HCT116 (cell line): Measurements from ENCODE around the gene C1orf56. TPM values are rescaled to one million over a fixed set of nuclear protein-coding genes. Genes with fewer than 3 reads are reported as not detected.

ENCODE experiments used
- ATAC-seq: fragments of 200-7000 bp; cut with Tn5 transposase; 2 replicates; pipeline ENCODE4 v1.9.1; 2020; ENCODE audit warnings: mild to moderate bottlenecking, moderate library complexity
- BruUV-seq: library from RNA; stranded (reverse); fragments of 400-500 nt; replicated peaks from 2 replicates; lab custom pipeline; 2021; lab: Mats Ljungman, UMichigan
- CTCF ChIA-PET: fragments of 300-600 bp; sonication (Branson Sonifier 250); formaldehyde crosslinking; loops from one replicate; lab custom pipeline; 2021; ENCODE audit warnings: antibody characterized with exemption; lab: Charles Lee
- POLR2A ChIA-PET: fragments of 300-600, 350-600 bp; sonication (Branson Sonifier 250); formaldehyde crosslinking; loops from one replicate; lab custom pipeline; 2021; ENCODE audit warnings: antibody characterized with exemption; lab: Charles Lee
- RAD21 ChIA-PET, 2 experiments: fragments of 300-600 bp; sonication (Branson Sonifier 250); formaldehyde crosslinking; loops; one replicate each; lab custom pipeline; 2023; ENCODE audit warnings: low total read pairs in 2 of 2; ENCODE audit not compliant: uncharacterized antibody in 2 of 2, unreplicated experiment in 2 of 2, low non-redundant PET in 1 of 2; lab: Charles Lee
- DNase-seq: peaks from one replicate; pipeline ENCODE4 v3.0.0-alpha.2; 2010; ENCODE audit warnings: low read depth, low spot score
- H2AFZ ChIP-seq: fragments of 200-600 bp; shearing (Covaris generic), sonication (generic); 2 replicates; pipeline ENCODE4 v1.6.1; 2017; ENCODE audit warnings: low read depth, mixed run types, mixed read lengths, antibody characterized with exemption, low read length; ENCODE audit not compliant: poor library complexity, severe bottlenecking
- H3K27ac ChIP-seq: 2 replicates; pipeline ENCODE4 v1.5.1; 2012; ENCODE audit warnings: low read depth, low read length
- H3K27me3 ChIP-seq: fragments of 200-600 bp; sonication (generic); 2 replicates; pipeline ENCODE4 v1.6.1; 2016; ENCODE audit warnings: mixed run types, low read length, mixed read lengths; ENCODE audit not compliant: insufficient read depth
- H3K36me3 ChIP-seq, 2 experiments: fragments of 200-500 bp in 1 of 2; fragments of 200-600 bp in 1 of 2; sonication (Bioruptor generic) in 1 of 2; sonication (generic) in 1 of 2; 2 replicates each; pipeline versions ENCODE4 v1.5.1 to v1.6.1; 2014 to 2016; ENCODE audit warnings: low read length in 2 of 2, inconsistent platforms in 1 of 2, mixed read lengths in 1 of 2, mixed run types in 1 of 2; ENCODE audit not compliant: insufficient read depth in 2 of 2, control insufficient read depth in 1 of 2
- H3K4me1 ChIP-seq, 2 experiments: fragments of 200-600 bp in 1 of 2; sonication (generic) in 1 of 2; 2 replicates each; pipeline versions ENCODE4 v1.5.1 to v1.6.1; 2012 to 2017; ENCODE audit warnings: low read length in 2 of 2, inconsistent platforms in 1 of 2, mild to moderate bottlenecking in 1 of 2, mixed read lengths in 1 of 2, mixed run types in 1 of 2, moderate library complexity in 1 of 2; ENCODE audit not compliant: insufficient read depth in 2 of 2, control insufficient read depth in 1 of 2
- H3K4me2 ChIP-seq: fragments of 200-600 bp; sonication (generic); 2 replicates; pipeline ENCODE4 v1.6.1; 2017; ENCODE audit warnings: mixed run types, low read length, mixed read lengths
- H3K4me3 ChIP-seq, 2 experiments: fragments of 200-600 bp in 1 of 2; sonication (generic) in 1 of 2; replicated peaks in 1 of 2; 2 replicates each; pipeline ENCODE4 v1.5.1; 2011 to 2016; ENCODE audit warnings: low read length in 2 of 2, control low read depth in 1 of 2, low read depth in 1 of 2, mild to moderate bottlenecking in 1 of 2, mixed read lengths in 1 of 2, mixed run types in 1 of 2
- H3K79me2 ChIP-seq: fragments of 200-600 bp; sonication (generic); 2 replicates; pipeline ENCODE4 v1.6.1; 2017; ENCODE audit warnings: mild to moderate bottlenecking, mixed run types, low read length, moderate library complexity, mixed read lengths; ENCODE audit not compliant: insufficient read depth
- H3K9ac ChIP-seq: fragments of 200-600 bp; sonication (generic); 2 replicates; pipeline ENCODE4 v1.6.1; 2016; ENCODE audit warnings: low read length, mixed read lengths
- H3K9me2 ChIP-seq: fragments of 200-600 bp; sonication (generic), shearing (Covaris generic); 2 replicates; pipeline ENCODE4 v1.6.1; 2017; ENCODE audit warnings: mixed run types, mild to moderate bottlenecking, moderate library complexity; ENCODE audit not compliant: insufficient read depth
- H3K9me3 ChIP-seq, 2 experiments: fragments of 200-500 bp in 1 of 2; fragments of 200-600 bp in 1 of 2; sonication (Bioruptor generic) in 1 of 2; sonication (generic) in 1 of 2; 2 replicates each; pipeline ENCODE4 v1.6.1; 2014 to 2017; ENCODE audit warnings: low read length in 2 of 2, mixed read lengths in 2 of 2, inconsistent platforms in 1 of 2, low read depth in 1 of 2, mild to moderate bottlenecking in 1 of 2, mixed run types in 1 of 2, moderate library complexity in 1 of 2; ENCODE audit not compliant: control insufficient read depth in 1 of 2, insufficient read depth in 1 of 2
- H4K20me1 ChIP-seq: fragments of 200-600 bp; sonication (generic), shearing (Covaris generic); 2 replicates; pipeline ENCODE4 v1.6.1; 2017; ENCODE audit warnings: mixed run types, mild to moderate bottlenecking, moderate library complexity; ENCODE audit not compliant: insufficient read depth
- EGR1 ChIP-seq: IDR thresholded peaks from 2 replicates; pipeline ENCODE4 v1.6.1; 2012; ENCODE audit warnings: low read depth
- ELF1 ChIP-seq: IDR thresholded peaks from 2 replicates; pipeline ENCODE4 v1.6.1; 2012; ENCODE audit warnings: low read depth, borderline replicate concordance
- POLR2A ChIP-seq: IDR thresholded peaks from 2 replicates; pipeline ENCODE4 v1.7.0; 2011; ENCODE audit warnings: borderline replicate concordance; ENCODE audit not compliant: insufficient read depth, insufficient read length; ENCODE audit errors: extremely low read depth
- POLR2AphosphoS5 ChIP-seq: IDR thresholded peaks from 2 replicates; pipeline ENCODE4 v1.6.1; 2011; ENCODE audit warnings: mild to moderate bottlenecking, low read depth, low read length, moderate library complexity
- SP1 ChIP-seq: IDR thresholded peaks from 2 replicates; pipeline ENCODE4 v1.6.1; 2012; ENCODE audit warnings: low read depth
- SRF ChIP-seq: IDR thresholded peaks from 2 replicates; pipeline ENCODE4 v1.6.1; 2012; ENCODE audit warnings: low read depth
- YY1 ChIP-seq: IDR thresholded peaks from 2 replicates; pipeline ENCODE4 v1.6.1; 2011; ENCODE audit warnings: low read length, low read depth, moderate library complexity, mild to moderate bottlenecking; ENCODE audit not compliant: insufficient replicate concordance; ENCODE audit errors: extremely low read depth
- ZFX ChIP-seq: fragments of 450-650 bp; IDR thresholded peaks from 2 replicates; pipeline ENCODE4 v1.6.1; 2017
- ZNF274 ChIP-seq: fragments of 200-500 bp; sonication (Bioruptor generic); IDR thresholded peaks from 2 replicates; pipeline ENCODE4 v1.6.1; 2014; ENCODE audit warnings: mild to moderate bottlenecking, low read depth, low read length, inconsistent platforms
- intact Hi-C: fragments of 100-400 bp; cut with micrococcal nuclease; formaldehyde crosslinking; loops from 2 replicates; pipeline ENCODE4 v1.10.0; 2022
- total RNA-seq: library from RNA; stranded (reverse); gene quantifications from one replicate; pipeline ENCODE4 v1.2.1, GENCODE V29; 2021; ENCODE audit not compliant: unreplicated experiment
- TF ChIP-seq, protein P1 (sequence below): IDR thresholded peaks from 2 replicates; pipeline ENCODE4 v1.6.1; 2012
- TF ChIP-seq, protein P2 (sequence below): IDR thresholded peaks from 2 replicates; pipeline ENCODE4 v1.6.1; 2012; ENCODE audit warnings: low read depth

Gene C1orf56
- total RNA-seq, 1 experiment from 2014 or later: not detected

- Histone ChIP-seq H3K9me3 (no peaks in the 10 kb centered on the region), H3K4me1 (peaks cover 13 to 40% of the 10 kb centered on the region in 2 experiments; a peak in 3 of 4 replicates), H4K20me1 (no peaks in the 10 kb centered on the region), H3K9ac (peak within 1 kb of the TSS; percentile 95), H3K27ac (peak within 1 kb of the TSS; percentile 75), H3K4me2 (peak within 1 kb of the TSS; percentile 94), H2AFZ (peak within 1 kb of the TSS; percentile 83), H3K79me2 (peaks cover 16% of the 10 kb centered on the region), H3K27me3 (no peaks in the 10 kb centered on the region), H3K4me3 (peak within 1 kb of the TSS; percentile 60 to 94), H3K36me3 (no peaks in the 10 kb centered on the region), H3K9me2 (no peaks in the 10 kb centered on the region)
- no TSS peak for BruUV-seq
- intact Hi-C loops: loop anchor here (5.0 kb wide), 1 partner anchor 446 kb away; no protein-coding TSS in a partner anchor
- TF ChIP-seq SP1 (peak; percentile 88), ZFX (peak; percentile 39; the same call in 1 of the 2 replicates), POLR2A (peak; percentile 58), POLR2AphosphoS5 (peak; percentile 66), YY1 (no peak), EGR1 (peak; percentile 68)
- POLR2A ChIA-PET: no interaction called here
- peak; percentile 92 for ATAC-seq
- RAD21 ChIA-PET: no interaction called here
- CTCF ChIA-PET: no interaction called here
- peak; percentile 94 for DNase-seq
Observed at GRCh38 chr1:151008244-151009205, 39.0 kb upstream of the C1orf56 start, which contains the start of gene PRUNE1. Gene PRUNE1, plus strand, starts transcription at chr1:151008449. Its CDS starts 184 bp downstream, at chr1:151008633.

DNA sequence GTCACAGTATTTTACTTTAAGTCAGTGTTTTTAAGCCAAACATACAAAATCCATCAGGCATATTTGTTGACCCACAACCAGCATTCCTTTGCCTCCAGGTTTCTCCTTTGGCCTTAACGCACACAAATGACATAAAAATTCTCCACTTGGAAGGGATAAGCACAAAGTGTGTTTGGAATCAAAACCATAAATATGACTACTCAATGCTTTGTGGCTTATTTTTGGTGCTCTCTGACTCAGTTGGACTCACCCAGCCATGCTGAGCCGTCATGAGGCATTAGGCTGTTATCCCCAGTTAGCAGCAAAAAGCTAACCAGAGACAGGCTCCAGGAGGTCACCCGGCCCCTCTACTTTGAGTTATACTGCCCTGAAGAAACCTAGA is 38.4 kb upstream of the C1orf56 start:
- Histone ChIP-seq H3K79me2 (peaks cover 16% of the 10 kb centered on the region), H2AFZ (peak overlapping the region; percentile 83), H3K4me2 (peak overlapping the region; percentile 94), H3K9me3 (no peaks in the 10 kb centered on the region), H3K36me3 (no peaks in the 10 kb centered on the region), H4K20me1 (no peaks in the 10 kb centered on the region), H3K9ac (peak overlapping the region; percentile 95), H3K4me3 (peak overlapping the region; percentile 60 to 94), H3K27me3 (no peaks in the 10 kb centered on the region), H3K9me2 (no peaks in the 10 kb centered on the region), H3K4me1 (peaks cover 11 to 36% of the 10 kb centered on the region in 2 experiments; a peak in 3 of 4 replicates), H3K27ac (peak overlapping the region; percentile 75)
- intact Hi-C loops: loop anchor here (5.0 kb wide), 1 partner anchor 447 kb away; no protein-coding TSS in a partner anchor
- RAD21 ChIA-PET: no interaction called here
- ATAC-seq (no peak), DNase-seq (no peak)
- no peak for TF ChIP-seq ZNF274
- TF ChIP-seq, protein P1, sequence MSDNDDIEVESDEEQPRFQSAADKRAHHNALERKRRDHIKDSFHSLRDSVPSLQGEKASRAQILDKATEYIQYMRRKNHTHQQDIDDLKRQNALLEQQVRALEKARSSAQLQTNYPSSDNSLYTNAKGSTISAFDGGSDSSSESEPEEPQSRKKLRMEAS: no peak
- no peak for TF ChIP-seq POLR2A
- TF ChIP-seq EGR1: no peak
- no peak for TF ChIP-seq SRF
- TF ChIP-seq, protein P2, sequence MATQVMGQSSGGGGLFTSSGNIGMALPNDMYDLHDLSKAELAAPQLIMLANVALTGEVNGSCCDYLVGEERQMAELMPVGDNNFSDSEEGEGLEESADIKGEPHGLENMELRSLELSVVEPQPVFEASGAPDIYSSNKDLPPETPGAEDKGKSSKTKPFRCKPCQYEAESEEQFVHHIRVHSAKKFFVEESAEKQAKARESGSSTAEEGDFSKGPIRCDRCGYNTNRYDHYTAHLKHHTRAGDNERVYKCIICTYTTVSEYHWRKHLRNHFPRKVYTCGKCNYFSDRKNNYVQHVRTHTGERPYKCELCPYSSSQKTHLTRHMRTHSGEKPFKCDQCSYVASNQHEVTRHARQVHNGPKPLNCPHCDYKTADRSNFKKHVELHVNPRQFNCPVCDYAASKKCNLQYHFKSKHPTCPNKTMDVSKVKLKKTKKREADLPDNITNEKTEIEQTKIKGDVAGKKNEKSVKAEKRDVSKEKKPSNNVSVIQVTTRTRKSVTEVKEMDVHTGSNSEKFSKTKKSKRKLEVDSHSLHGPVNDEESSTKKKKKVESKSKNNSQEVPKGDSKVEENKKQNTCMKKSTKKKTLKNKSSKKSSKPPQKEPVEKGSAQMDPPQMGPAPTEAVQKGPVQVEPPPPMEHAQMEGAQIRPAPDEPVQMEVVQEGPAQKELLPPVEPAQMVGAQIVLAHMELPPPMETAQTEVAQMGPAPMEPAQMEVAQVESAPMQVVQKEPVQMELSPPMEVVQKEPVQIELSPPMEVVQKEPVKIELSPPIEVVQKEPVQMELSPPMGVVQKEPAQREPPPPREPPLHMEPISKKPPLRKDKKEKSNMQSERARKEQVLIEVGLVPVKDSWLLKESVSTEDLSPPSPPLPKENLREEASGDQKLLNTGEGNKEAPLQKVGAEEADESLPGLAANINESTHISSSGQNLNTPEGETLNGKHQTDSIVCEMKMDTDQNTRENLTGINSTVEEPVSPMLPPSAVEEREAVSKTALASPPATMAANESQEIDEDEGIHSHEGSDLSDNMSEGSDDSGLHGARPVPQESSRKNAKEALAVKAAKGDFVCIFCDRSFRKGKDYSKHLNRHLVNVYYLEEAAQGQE: no peak
- TF ChIP-seq ELF1: no peak
- no peak for TF ChIP-seq YY1
- CTCF ChIA-PET: no interaction called here
- POLR2A ChIA-PET: no interaction called here
- TSS peak; percentile 57 for BruUV-seq
